Measurements from ENCODE around the gene PHEX. TPM values are rescaled to one million over a fixed set of nuclear protein-coding genes. Genes with fewer than 3 reads are reported as not detected.
A peak's percentile ranks its signal among the peaks of the same experiment; 100 is the strongest.

The PHEX gene
- total RNA-seq, 1 donor from 2014 or later, result 0.96 TPM

- no peak for DNase-seq (ENCODE audit: low spot score in 2 of 2, unreplicated experiment in 2 of 2)
- no peak overlapping the region for H3K4me3 Mint-ChIP-seq
- no peaks in the 10 kb centered on the region for H3K36me3 Mint-ChIP-seq
- H3K4me1 Mint-ChIP-seq, result peaks cover 38% of the 10 kb centered on the region
- H3K27me3 Mint-ChIP-seq (ENCODE audit: low read depth), result no peaks in the 10 kb centered on the region
- peak overlapping the region; percentile 89 for H3K27ac Mint-ChIP-seq
- TF ChIP-seq, protein P1, sequence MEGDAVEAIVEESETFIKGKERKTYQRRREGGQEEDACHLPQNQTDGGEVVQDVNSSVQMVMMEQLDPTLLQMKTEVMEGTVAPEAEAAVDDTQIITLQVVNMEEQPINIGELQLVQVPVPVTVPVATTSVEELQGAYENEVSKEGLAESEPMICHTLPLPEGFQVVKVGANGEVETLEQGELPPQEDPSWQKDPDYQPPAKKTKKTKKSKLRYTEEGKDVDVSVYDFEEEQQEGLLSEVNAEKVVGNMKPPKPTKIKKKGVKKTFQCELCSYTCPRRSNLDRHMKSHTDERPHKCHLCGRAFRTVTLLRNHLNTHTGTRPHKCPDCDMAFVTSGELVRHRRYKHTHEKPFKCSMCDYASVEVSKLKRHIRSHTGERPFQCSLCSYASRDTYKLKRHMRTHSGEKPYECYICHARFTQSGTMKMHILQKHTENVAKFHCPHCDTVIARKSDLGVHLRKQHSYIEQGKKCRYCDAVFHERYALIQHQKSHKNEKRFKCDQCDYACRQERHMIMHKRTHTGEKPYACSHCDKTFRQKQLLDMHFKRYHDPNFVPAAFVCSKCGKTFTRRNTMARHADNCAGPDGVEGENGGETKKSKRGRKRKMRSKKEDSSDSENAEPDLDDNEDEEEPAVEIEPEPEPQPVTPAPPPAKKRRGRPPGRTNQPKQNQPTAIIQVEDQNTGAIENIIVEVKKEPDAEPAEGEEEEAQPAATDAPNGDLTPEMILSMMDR (IDR thresholded peaks at IDR 0.05; ENCODE audit: unreplicated experiment), result no peak
- H3K9me3 Mint-ChIP-seq, result peaks cover 4% of the 10 kb centered on the region
Measured at GRCh38 chrX:22116605-22117546, 84.8 kb downstream of the PHEX start.

DNA sequence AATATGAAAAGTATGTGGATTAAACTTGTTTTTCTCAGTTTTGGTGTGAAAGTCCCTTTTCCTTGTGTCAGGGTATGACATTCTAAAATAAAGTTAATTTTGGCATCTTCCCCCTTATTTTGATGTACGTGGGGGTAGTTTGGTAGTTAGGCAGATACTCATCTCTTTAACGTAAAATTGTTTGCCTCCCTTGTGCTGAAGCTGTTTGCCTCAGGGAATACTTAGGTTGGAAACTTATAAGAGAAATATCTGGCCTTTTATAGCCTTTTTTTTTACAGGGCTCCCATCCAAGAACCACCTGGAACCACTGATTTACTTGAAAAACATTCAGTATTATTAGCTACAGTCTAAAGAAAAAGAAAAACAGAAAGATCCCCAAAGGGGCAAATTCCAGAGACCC, 85.5 kb downstream of the PHEX start:
- Mint-ChIP-seq H3K9me3 (peaks cover 4% of the 10 kb centered on the region), H3K4me1 (peaks cover 39% of the 10 kb centered on the region), H3K27me3 (ENCODE audit: low read depth) (no peaks in the 10 kb centered on the region), H3K4me3 (no peak overlapping the region), H3K36me3 (no peaks in the 10 kb centered on the region), H3K27ac (peak overlapping the region; percentile 89)
- DNase-seq (ENCODE audit: low spot score in 2 of 2, unreplicated experiment in 2 of 2), result no peak
- TF ChIP-seq, protein P1 (IDR thresholded peaks at IDR 0.05; ENCODE audit: unreplicated experiment), result no peak

GRCh38 chrX:22118161-22118830, 86.2 kb downstream of the PHEX start:
- H3K4me3 Mint-ChIP-seq, result no peak overlapping the region
- TF ChIP-seq, protein P1 (IDR thresholded peaks at IDR 0.05; ENCODE audit: unreplicated experiment), result no peak
- H3K27me3 Mint-ChIP-seq (ENCODE audit: low read depth), result no peaks in the 10 kb centered on the region
- peaks cover 44% of the 10 kb centered on the region for H3K4me1 Mint-ChIP-seq
- peak overlapping the region; percentile 89 for H3K27ac Mint-ChIP-seq
- peaks cover 4% of the 10 kb centered on the region for H3K9me3 Mint-ChIP-seq
- H3K36me3 Mint-ChIP-seq, result no peaks in the 10 kb centered on the region
- no peak for DNase-seq (ENCODE audit: low spot score in 2 of 2, unreplicated experiment in 2 of 2)

GRCh38 chrX:22121161-22121560, 89.0 kb downstream of the PHEX start:
- TF ChIP-seq, protein P1 (IDR thresholded peaks at IDR 0.05; ENCODE audit: unreplicated experiment), result no peak
- Mint-ChIP-seq H3K4me1 (peaks cover 56% of the 10 kb centered on the region), H3K9me3 (peaks cover 5% of the 10 kb centered on the region), H3K4me3 (no peak overlapping the region), H3K27ac (peak overlapping the region; percentile 92), H3K36me3 (no peaks in the 10 kb centered on the region), H3K27me3 (ENCODE audit: low read depth) (no peaks in the 10 kb centered on the region)
- DNase-seq (ENCODE audit: low spot score in 2 of 2, unreplicated experiment in 2 of 2), result no peak

DNA sequence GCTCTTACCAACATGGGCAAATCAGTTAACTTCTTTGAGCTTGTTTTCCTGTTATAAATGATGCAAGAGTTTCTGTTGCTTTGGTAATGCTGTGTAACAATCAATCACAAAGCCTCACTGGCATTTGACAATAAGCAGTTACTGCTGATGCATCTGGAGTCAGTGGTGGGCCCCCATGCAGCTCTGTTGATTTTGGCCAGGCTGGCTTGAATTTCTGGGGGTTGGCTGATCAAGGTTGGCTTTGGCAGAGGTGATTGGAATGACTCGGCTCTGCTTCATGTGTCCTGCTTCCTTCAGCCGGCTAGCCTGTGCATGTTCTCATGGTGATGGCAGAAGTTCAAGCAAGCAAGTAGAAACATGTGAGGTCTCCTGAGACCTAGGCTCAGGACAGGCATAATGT, 90.4 kb downstream of the PHEX start:
- peaks cover 51% of the 10 kb centered on the region for H3K4me1 Mint-ChIP-seq
- DNase-seq (ENCODE audit: low spot score in 2 of 2, unreplicated experiment in 2 of 2), result no peak
- no peaks in the 10 kb centered on the region for H3K36me3 Mint-ChIP-seq
- H3K27ac Mint-ChIP-seq, result peak overlapping the region; percentile 84
- no peak overlapping the region for H3K4me3 Mint-ChIP-seq
- peaks cover 9% of the 10 kb centered on the region for H3K9me3 Mint-ChIP-seq
- H3K27me3 Mint-ChIP-seq (ENCODE audit: low read depth), result no peaks in the 10 kb centered on the region
- TF ChIP-seq, protein P1 (IDR thresholded peaks at IDR 0.05; ENCODE audit: unreplicated experiment), result no peak
